ENCODE data around the gene CNIH2. TPM values are rescaled to one million over a fixed set of nuclear protein-coding genes. Genes with fewer than 3 reads are reported as not detected.

Gene CNIH2
- total and polyA plus RNA-seq, 2 experiments from 2014 or later = 2.1 to 8.9 TPM

GRCh38 chr11:66293352-66293751, 15.4 kb downstream of the CNIH2 start:
- peaks cover 47% of the 10 kb centered on the region for H3K27me3 ChIP-seq
- TF ChIP-seq CTCF (IDR thresholded peaks at IDR 0.05; ENCODE audit: low read depth, low read length) = no peak
- H3K9me3 ChIP-seq (ENCODE audit: low read depth) = no peaks in the 10 kb centered on the region
- no peaks in the 10 kb centered on the region for H3K4me1 ChIP-seq (ENCODE audit: low read depth)
- no peak for DNase-seq (ENCODE audit: low read depth in 1 of 2, low spot score in 1 of 2)
- H3K36me3 ChIP-seq = no peaks in the 10 kb centered on the region
- no peak overlapping the region for H3K4me3 ChIP-seq
- no peak overlapping the region for H3K27ac ChIP-seq

GRCh38 chr11:66293777-66294625, 16.0 kb downstream of the CNIH2 start:
- H3K9me3 ChIP-seq (ENCODE audit: low read depth) = no peaks in the 10 kb centered on the region
- DNase-seq (ENCODE audit: low read depth in 1 of 2, low spot score in 1 of 2) = no peak
- TF ChIP-seq CTCF (IDR thresholded peaks at IDR 0.05; ENCODE audit: low read depth, low read length) = no peak

DNA sequence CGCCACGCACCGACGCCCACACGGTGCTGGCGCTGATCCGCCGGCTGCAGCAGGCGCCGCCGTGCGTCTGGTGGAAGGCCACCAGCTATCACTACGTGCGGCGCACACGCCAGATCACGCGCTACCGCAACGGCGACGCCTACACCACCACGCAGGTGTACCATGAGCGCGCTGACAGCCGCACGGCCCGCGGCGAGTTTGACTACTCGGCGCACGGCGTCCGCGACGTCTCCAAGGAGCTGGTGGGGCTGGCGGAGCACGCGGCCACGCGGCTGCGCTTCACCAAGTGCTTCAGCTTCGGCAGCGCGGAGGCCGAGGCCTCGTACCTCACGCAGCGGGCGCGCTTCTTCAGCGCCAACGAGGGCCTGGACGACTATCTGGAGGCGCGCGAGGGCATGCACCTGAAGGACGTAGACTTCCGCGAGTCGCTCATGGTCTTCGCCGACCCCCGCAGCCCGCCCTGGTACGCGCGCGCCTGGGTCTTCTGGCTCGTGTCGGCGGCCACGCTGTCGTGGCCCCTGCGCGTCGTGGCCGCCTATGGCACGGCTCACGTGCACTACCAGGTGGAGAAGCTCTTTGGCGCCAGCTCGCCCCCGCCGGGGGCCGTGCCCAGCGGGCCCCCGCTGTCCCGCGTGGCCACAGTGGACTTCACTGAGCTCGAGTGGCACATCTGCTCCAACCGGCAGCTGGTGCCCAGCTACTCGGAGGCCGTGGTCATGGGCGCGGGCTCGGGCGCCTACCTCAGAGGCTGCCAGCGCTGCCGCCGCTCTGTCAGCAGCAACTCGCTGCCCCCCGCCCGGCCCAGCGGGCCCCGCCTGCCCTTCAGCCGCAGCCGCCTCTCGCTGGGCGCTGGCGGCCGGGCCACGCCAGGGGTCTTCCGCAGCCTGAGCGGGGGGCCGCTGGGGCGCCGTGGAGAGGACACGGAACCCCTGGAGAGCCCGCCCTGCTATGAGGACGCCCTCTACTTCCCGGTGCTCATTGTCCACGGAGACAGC, 16.9 kb downstream of the CNIH2 start:
- TF ChIP-seq CTCF (IDR thresholded peaks at IDR 0.05; ENCODE audit: low read depth, low read length) = no peak
- Histone ChIP-seq H3K9me3 (ENCODE audit: low read depth) (no peaks in the 10 kb centered on the region), H3K27me3 (peaks cover 47% of the 10 kb centered on the region), H3K27ac (no peak overlapping the region), H3K4me3 (no peak overlapping the region), H3K4me1 (ENCODE audit: low read depth) (no peaks in the 10 kb centered on the region), H3K36me3 (no peaks in the 10 kb centered on the region)
- DNase-seq (ENCODE audit: low read depth in 1 of 2, low spot score in 1 of 2) = no peak

More at GRCh38 chr11:66293777-66294625, 16.0 kb downstream of the CNIH2 start:
- no peaks in the 10 kb centered on the region for H3K4me1 ChIP-seq (ENCODE audit: low read depth)
- peaks cover 47% of the 10 kb centered on the region for H3K27me3 ChIP-seq
- no peak overlapping the region for H3K4me3 ChIP-seq
- no peaks in the 10 kb centered on the region for H3K36me3 ChIP-seq
- no peak overlapping the region for H3K27ac ChIP-seq

DNA sequence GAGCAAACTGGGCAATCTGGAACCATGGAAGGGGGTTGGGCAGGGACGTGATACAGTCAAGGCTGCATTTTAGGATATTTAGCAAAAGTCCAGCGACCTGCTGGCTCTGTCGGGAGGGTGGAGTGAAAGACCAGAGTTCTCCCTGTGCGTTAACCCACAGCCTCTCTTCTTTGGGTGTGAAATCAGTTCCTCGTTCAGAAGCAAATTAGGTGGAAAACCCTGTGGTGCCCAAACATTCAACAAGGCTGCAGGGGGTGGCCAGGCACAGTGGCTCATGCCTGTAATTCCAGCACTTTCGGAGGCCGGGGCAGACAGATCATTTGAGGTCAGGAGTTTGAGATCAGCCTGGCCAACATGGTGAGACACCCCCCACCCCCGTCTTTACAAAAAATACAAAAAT, 19.6 kb downstream of the CNIH2 start:
- Histone ChIP-seq H3K9me3 (ENCODE audit: low read depth) (no peaks in the 10 kb centered on the region), H3K27ac (no peak overlapping the region)
- no peak for DNase-seq (ENCODE audit: low read depth in 1 of 2, low spot score in 1 of 2)

More for the DNA sequence above, 19.6 kb downstream of the CNIH2 start:
- no peak for TF ChIP-seq CTCF (IDR thresholded peaks at IDR 0.05; ENCODE audit: low read depth, low read length)
- no peaks in the 10 kb centered on the region for H3K4me1 ChIP-seq (ENCODE audit: low read depth)
- no peak overlapping the region for H3K4me3 ChIP-seq
- peaks cover 25% of the 10 kb centered on the region for H3K27me3 ChIP-seq
- H3K36me3 ChIP-seq = no peaks in the 10 kb centered on the region
